HUES64 (cell line): ENCODE results near the gene SRSF3. TPM values are rescaled to one million over a fixed set of nuclear protein-coding genes. Genes with fewer than 3 reads are reported as not detected.

ENCODE experiments used
- H3K27ac ChIP-seq: 2 replicates; pipeline ENCODE4 v1.7.0; 2013; ENCODE audit warnings: low read depth, low read length, inconsistent platforms
- H3K27me3 ChIP-seq: 2 replicates; pipeline ENCODE4 v1.6.1; 2013; ENCODE audit warnings: mild to moderate bottlenecking, low read length; ENCODE audit not compliant: insufficient read depth
- H3K36me3 ChIP-seq: 2 replicates; pipeline ENCODE4 v1.6.1; 2013; ENCODE audit warnings: mild to moderate bottlenecking, low read length; ENCODE audit not compliant: insufficient read depth
- H3K4me1 ChIP-seq: 2 replicates; pipeline ENCODE4 v1.6.1; 2013; ENCODE audit warnings: mild to moderate bottlenecking, low read length, moderate library complexity; ENCODE audit not compliant: insufficient read depth
- H3K4me3 ChIP-seq: 2 replicates; pipeline ENCODE4 v1.5.1; 2013; ENCODE audit warnings: mild to moderate bottlenecking, low read length, moderate library complexity
- H3K9ac ChIP-seq: 2 replicates; pipeline ENCODE4 v1.6.1; 2013; ENCODE audit warnings: mild to moderate bottlenecking, low read depth, low read length
- H3K9me3 ChIP-seq: 2 replicates; pipeline ENCODE4 v1.6.1; 2013; ENCODE audit warnings: low read depth, low read length; ENCODE audit not compliant: insufficient read depth
- WGBS: fragments of 150-250, 120-280 bp; methylation state at CpG from one replicate; pipeline ENCODE4 v1.1.7; 2013; ENCODE audit warnings: missing lambda C conversion rate; 5-methylcytosine and 5-hydroxymethylcytosine counted together
- polyA plus RNA-seq, 2 experiments: library from polyadenylated mRNA; stranded (reverse); fragments of 50-300 nt; gene quantifications; one replicate each; pipeline ENCODE4 v1.2.3, GENCODE V29; 2013

SRSF3 gene
- 557 TPM for polyA plus RNA-seq (2013, experiment 1 of 2)
- polyA plus RNA-seq (2013, experiment 2 of 2), result 572 TPM

DNA sequence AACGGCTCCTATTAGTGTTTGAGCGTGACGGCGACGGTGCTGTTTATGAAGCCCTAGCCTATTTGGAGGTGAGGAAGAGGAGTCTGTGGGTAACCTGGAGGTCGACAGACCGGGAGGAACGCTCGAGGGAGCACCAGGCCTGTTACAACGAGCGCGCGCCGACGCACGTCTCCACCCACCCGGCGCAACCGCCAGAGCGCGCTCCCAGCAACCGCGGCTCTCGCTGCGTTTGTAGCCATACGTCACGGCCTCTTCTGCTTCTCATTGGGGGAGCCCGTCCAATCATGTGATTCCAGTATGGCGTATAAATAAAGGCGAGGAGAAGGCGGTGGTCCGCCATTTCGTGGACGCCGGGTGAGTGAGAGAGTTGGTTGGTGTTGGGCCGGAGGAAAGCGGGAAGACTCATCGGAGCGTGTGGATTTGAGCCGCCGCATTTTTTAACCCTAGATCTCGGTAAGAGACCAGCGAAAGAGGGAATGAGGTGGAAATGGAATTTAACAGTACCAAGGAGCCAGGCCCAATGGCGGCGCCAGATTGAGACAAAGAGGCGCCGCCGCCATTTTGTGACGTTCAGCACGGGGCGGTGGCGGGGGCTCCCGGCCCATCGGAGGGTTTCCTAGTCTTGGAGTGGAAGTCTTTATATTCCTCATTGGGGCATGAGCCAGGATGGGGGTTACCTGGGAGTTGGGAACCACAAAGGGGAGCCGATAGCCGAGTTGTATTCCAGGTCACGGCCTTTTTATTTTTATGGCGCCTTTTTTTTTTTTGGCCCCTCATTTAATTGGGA is at the start of gene SRSF3:
SRSF3 (plus strand) TSS at position 334 of the 787 bp plus-strand sequence. CDS start 2,401 bp downstream, outside the sequence.
- no peaks in the 10 kb centered on the region for H3K27me3 ChIP-seq
- peaks cover 20% of the 10 kb centered on the region for H3K4me1 ChIP-seq
- WGBS, result under 1% methylated on average over 58 of the region's 58 CpGs
- H3K9me3 ChIP-seq, result no peaks in the 10 kb centered on the region
- H3K9ac ChIP-seq, result peak within 1 kb of the TSS; percentile 100
- peak within 1 kb of the TSS; percentile 88 for H3K4me3 ChIP-seq
- peaks cover 44% of the 10 kb centered on the region for H3K36me3 ChIP-seq
- H3K27ac ChIP-seq, result peak within 1 kb of the TSS; percentile 92

DNA sequence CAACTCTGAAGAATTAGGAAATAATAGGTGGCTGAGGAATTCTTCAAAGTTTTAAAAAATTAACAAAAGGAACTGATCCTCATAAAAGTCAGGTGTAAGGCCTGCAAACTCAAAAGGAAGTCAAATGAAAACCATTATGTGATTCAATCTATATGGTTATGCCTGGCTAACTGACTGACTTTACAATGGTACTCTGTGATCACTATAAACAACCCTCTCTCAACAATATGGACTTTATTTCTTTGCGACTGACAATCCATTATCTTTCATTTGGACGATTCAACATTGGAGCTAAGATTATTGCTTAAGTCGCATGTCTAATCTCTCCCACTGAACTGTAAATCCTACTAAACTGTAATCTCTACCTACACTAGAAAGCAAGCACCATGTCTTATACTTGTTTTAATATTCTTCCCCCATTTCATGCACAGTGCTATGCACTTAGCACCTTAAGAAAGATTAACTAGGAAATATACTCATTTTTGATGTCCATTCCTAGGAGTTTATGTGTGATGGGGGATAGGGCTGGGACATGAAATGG is 48.3 kb upstream of the SRSF3 start:
- Histone ChIP-seq H3K27me3 (no peaks in the 10 kb centered on the region), H3K36me3 (peaks cover 12% of the 10 kb centered on the region), H3K4me1 (peaks cover 10% of the 10 kb centered on the region; the same call in 1 of the 2 replicates), H3K9me3 (no peaks in the 10 kb centered on the region), H3K27ac (no peak overlapping the region), H3K9ac (peak overlapping the region; percentile 93), H3K4me3 (peak overlapping the region; percentile 97)
- WGBS, result 71% methylated on average over 3 of the region's 3 CpGs

- Histone ChIP-seq H3K9me3 (no peaks in the 10 kb centered on the region), H3K4me1 (peaks cover 10% of the 10 kb centered on the region; the same call in 1 of the 2 replicates), H3K9ac (peak overlapping the region; percentile 93), H3K27ac (peak overlapping the region; percentile 93), H3K4me3 (peak overlapping the region; percentile 97), H3K36me3 (peaks cover 7% of the 10 kb centered on the region), H3K27me3 (no peaks in the 10 kb centered on the region)
- WGBS, result under 1% methylated on average over 15 of the region's 15 CpGs
Measured at GRCh38 chr6:36546308-36546919, 47.7 kb upstream of the SRSF3 start.

GRCh38 chr6:36546920-36547645 is 47.1 kb upstream of the SRSF3 start, which contains the start of gene STK38:
TSS of gene STK38 (minus strand) at chr6:36547479. CDS start at chr6:36540202, 7,277 bp downstream.
- H3K4me3 ChIP-seq, result peak within 1 kb of the TSS; percentile 97
- WGBS, result under 1% methylated on average over 48 of the region's 51 CpGs
- no peaks in the 10 kb centered on the region for H3K27me3 ChIP-seq

DNA sequence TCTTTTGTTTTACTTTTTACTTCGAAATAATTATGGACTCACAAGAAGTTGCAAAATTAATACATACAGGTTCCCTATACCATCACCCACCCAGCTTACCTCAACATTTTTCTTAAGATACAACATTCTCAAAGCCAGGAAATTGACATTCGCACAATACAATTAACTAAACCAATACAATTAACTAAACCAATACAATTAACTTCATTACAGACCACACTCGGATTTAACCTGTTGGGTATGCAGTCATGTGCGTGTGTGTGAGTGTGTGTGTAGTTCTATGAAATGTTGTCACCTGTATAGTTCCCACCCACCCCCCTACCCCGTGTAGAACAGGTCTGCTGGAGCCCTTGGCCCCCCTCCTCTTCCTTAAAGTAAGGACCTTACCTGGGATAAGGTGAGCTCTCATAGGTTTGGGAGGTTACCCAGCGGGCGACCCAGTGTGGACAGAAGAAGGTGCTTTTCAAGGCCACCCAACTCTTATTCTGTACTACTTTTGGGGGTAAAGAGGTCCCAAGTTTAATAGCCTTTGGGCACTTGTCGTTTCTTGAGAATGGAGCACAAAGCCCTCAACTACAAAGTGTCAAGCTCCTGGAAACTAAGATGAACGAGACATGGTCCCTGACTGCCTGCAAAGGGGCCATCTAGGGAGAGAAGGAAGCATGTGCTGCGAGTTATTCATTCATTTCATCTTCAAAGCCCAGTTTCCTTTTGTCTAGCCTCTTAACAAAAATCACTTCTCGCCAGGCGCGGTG is 46.3 kb upstream of the SRSF3 start:
- no peaks in the 10 kb centered on the region for H3K27me3 ChIP-seq
- H3K9me3 ChIP-seq, result no peaks in the 10 kb centered on the region
- peaks cover 10% of the 10 kb centered on the region; the same call in 1 of the 2 replicates for H3K4me1 ChIP-seq
- H3K36me3 ChIP-seq, result peaks cover 3% of the 10 kb centered on the region; the same call in 1 of the 2 replicates
- WGBS, result 78% methylated on average over 9 of the region's 13 CpGs
- H3K4me3 ChIP-seq, result peak overlapping the region; percentile 97
- H3K9ac ChIP-seq, result no peak overlapping the region
- no peak overlapping the region for H3K27ac ChIP-seq

More at GRCh38 chr6:36546920-36547645, 47.1 kb upstream of the SRSF3 start, which contains the start of gene STK38:
- H3K36me3 ChIP-seq, result peaks cover 3% of the 10 kb centered on the region; the same call in 1 of the 2 replicates
- H3K4me1 ChIP-seq, result peaks cover 10% of the 10 kb centered on the region; the same call in 1 of the 2 replicates
- H3K27ac ChIP-seq, result peak within 1 kb of the TSS; percentile 93
- H3K9ac ChIP-seq, result peak within 1 kb of the TSS; percentile 93
- H3K9me3 ChIP-seq, result no peaks in the 10 kb centered on the region

DNA sequence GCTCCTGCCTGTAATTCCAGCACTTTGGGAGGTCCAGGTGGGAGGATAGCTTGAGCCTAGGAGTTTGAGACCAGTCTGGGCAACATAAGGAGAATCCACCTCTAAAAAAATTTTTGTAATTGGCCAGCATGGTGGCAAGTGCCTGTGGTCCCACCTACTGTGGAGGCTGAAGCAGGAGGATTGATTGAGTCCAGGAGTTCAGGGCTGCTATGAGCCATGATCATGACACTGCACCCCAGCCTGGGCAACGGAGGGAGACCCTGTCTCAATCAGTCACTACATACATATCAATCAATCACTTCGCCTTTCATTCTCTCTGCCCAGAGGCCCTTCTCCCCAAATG is 45.8 kb upstream of the SRSF3 start:
- H3K9me3 ChIP-seq, result no peaks in the 10 kb centered on the region
- no peak overlapping the region for H3K4me3 ChIP-seq
- H3K36me3 ChIP-seq, result peaks cover 3% of the 10 kb centered on the region; the same call in 1 of the 2 replicates
- peaks cover 10% of the 10 kb centered on the region; the same call in 1 of the 2 replicates for H3K4me1 ChIP-seq
- H3K27me3 ChIP-seq, result no peaks in the 10 kb centered on the region
- H3K27ac ChIP-seq, result no peak overlapping the region
- 87% methylated on average over 2 of the region's 2 CpGs for WGBS
- no peak overlapping the region for H3K9ac ChIP-seq

- Histone ChIP-seq H3K27me3 (no peaks in the 10 kb centered on the region), H3K4me1 (peaks cover 10% of the 10 kb centered on the region; the same call in 1 of the 2 replicates), H3K27ac (no peak overlapping the region), H3K9me3 (no peaks in the 10 kb centered on the region), H3K36me3 (no peaks in the 10 kb centered on the region), H3K9ac (no peak overlapping the region), H3K4me3 (no peak overlapping the region)
- 92% methylated on average over 1 of the region's 1 CpG for WGBS
Measured at GRCh38 chr6:36550473-36551000, 43.6 kb upstream of the SRSF3 start.

DNA sequence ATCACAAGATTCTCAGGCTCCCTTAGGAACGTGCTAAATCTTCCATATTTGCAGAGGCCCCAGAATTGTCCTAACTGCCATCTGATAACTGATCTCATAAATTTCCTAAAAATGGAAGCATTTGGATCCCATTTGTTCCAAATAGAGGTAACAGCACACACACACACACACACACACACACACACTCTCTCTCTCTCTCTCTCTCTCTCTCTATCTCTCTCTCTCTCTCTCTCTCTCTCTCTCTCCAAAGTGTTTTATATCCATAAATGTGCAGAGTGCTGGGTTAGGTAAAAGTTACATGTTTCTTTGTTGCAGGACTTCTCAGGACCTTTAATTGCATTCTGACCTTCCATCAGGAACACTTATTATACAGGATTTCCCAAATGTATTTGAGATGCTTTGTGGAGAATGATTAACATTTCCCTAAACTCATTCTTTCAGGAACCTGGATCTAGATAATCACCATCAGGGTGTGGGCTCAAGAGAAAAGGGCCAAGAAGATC is 38.4 kb upstream of the SRSF3 start:
- H3K4me3 ChIP-seq, result no peak overlapping the region
- no peaks in the 10 kb centered on the region for H3K4me1 ChIP-seq
- H3K27ac ChIP-seq, result no peak overlapping the region
- H3K9me3 ChIP-seq, result no peaks in the 10 kb centered on the region
- no peak overlapping the region for H3K9ac ChIP-seq
- H3K27me3 ChIP-seq, result no peaks in the 10 kb centered on the region
- 82% methylated on average over 1 of the region's 1 CpG for WGBS
- H3K36me3 ChIP-seq, result no peaks in the 10 kb centered on the region

DNA sequence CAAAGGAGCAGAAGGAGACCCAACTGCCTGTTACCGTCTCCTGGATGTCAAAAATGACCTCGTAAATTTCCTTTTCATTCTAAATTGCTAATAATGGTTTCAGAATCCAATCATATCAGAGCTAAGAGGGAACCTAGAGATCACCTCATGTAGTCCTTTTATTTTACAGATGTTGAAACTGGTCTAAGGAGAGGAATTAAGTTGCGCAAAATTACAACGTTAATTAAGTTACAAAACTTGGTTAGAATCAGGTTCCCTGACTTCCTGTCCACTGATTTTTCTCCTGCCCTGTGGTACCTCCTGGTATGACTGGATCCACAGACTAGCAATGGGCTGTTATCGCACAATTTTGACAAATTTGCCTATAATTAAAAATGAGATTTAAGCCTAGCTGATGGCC is 37.9 kb upstream of the SRSF3 start:
- H3K27me3 ChIP-seq, result no peaks in the 10 kb centered on the region
- WGBS, result 88% methylated on average over 5 of the region's 5 CpGs
- H3K4me1 ChIP-seq, result no peaks in the 10 kb centered on the region

More for the DNA sequence above, 37.9 kb upstream of the SRSF3 start:
- Histone ChIP-seq H3K9ac (no peak overlapping the region), H3K4me3 (no peak overlapping the region), H3K27ac (no peak overlapping the region), H3K9me3 (no peaks in the 10 kb centered on the region), H3K36me3 (no peaks in the 10 kb centered on the region)
